ENCODE results near the gene ATP6V1G2. TPM values are rescaled to one million over a fixed set of nuclear protein-coding genes. Genes with fewer than 3 reads are reported as not detected.

ATP6V1G2 gene
- total and polyA plus RNA-seq, 2 of the 4 experiments (the other 2 are of a cell fraction), result 1.4 to 6.5 TPM

- peaks cover 33% of the 10 kb centered on the region for H3K36me3 ChIP-seq (ENCODE audit: control insufficient read depth, insufficient read depth, low read length)
- H2AFZ ChIP-seq (replicated peaks; ENCODE audit: low read length, poor library complexity), result no peak overlapping the region
- DNase-seq, result no peak
- ATAC-seq (ENCODE audit: low read depth), result no peak
- H2BK20ac ChIP-seq (ENCODE audit: low read depth, low read length), result no peak overlapping the region
- in situ Hi-C loops (cut with MboI; ENCODE audit: low sequenced_read_pairs), result no loop called here
- H2AK9ac ChIP-seq (replicated peaks; ENCODE audit: low read depth, low read length, poor library complexity), result no peak overlapping the region
- no TSS peak for BruUV-seq (replicated peaks)
- H3K4me3 ChIP-seq (ENCODE audit: insufficient read depth, low read depth, low read length), result no peak overlapping the region
- no peak overlapping the region for H3K27ac ChIP-seq (ENCODE audit: insufficient read depth, low read length)
- H4K5ac ChIP-seq (ENCODE audit: low read depth, low read length), result no peak overlapping the region
- H3K4ac ChIP-seq (ENCODE audit: low read depth, low read length), result no peak overlapping the region
- H3K9me3 ChIP-seq (ENCODE audit: control insufficient read depth, insufficient read depth, low read length), result no peaks in the 10 kb centered on the region
- no peak overlapping the region for H3K23ac ChIP-seq (ENCODE audit: low read depth, low read length)
- dilution Hi-C loops (cut with HindIII; ENCODE audit: low sequenced_read_pairs, unreplicated experiment), result no loop called here
- no peak overlapping the region for H3K4me2 ChIP-seq (ENCODE audit: low read depth, low read length)
- H4K91ac ChIP-seq (ENCODE audit: insufficient read depth, low read depth, low read length), result no peak overlapping the region
- CTCF ChIA-PET, result no interaction called here
- 69% methylated on average over 5 of the region's 24 CpGs; no CpG with 5 or more reads in 1 of the 2 experiments for WGBS, 2 experiments (ENCODE audit: extremely low coverage in 2 of 2, insufficient read length in 1 of 2)
- H2BK15ac ChIP-seq (ENCODE audit: low read depth, low read length), result no peak overlapping the region
- no peak overlapping the region for H2BK120ac ChIP-seq (ENCODE audit: low read depth, low read length)
- H2AK5ac ChIP-seq (ENCODE audit: low read depth, low read length), result no peak overlapping the region
- H3K9ac ChIP-seq (ENCODE audit: low read depth, low read length), result no peak overlapping the region
- no peak overlapping the region for H3K56ac ChIP-seq (ENCODE audit: extremely low read depth, insufficient read depth, low read length)
- H3K18ac ChIP-seq (ENCODE audit: low read depth, low read length), result no peak overlapping the region
- H4K8ac ChIP-seq (ENCODE audit: low read depth in 2 of 2, low read length in 2 of 2), result no peak overlapping the region
- intact Hi-C loops (cut with micrococcal nuclease), result no loop called here
- peaks cover 19% of the 10 kb centered on the region; the same call in 1 of the 2 replicates for H3K9me1 ChIP-seq (ENCODE audit: insufficient read depth, low read length)
- peaks cover 18% of the 10 kb centered on the region for H3K4me1 ChIP-seq (ENCODE audit: control insufficient read depth, insufficient read depth, low read length)
- POLR2A ChIA-PET (ENCODE audit: unreplicated experiment), result no interaction called here
- H3K79me1 ChIP-seq (ENCODE audit: low read depth in 1 of 2, low read length in 2 of 2), result peaks cover 12 to 26% of the 10 kb centered on the region in 2 experiments
- H3K14ac ChIP-seq (replicated peaks; ENCODE audit: low read depth, low read length), result no peak overlapping the region
- no peaks in the 10 kb centered on the region for H3K27me3 ChIP-seq (ENCODE audit: control insufficient read depth, insufficient read depth, low read length)
- no peak overlapping the region for H2BK5ac ChIP-seq (ENCODE audit: low read depth, low read length, poor library complexity, severe bottlenecking)
- no peaks in the 10 kb centered on the region for H4K20me1 ChIP-seq (ENCODE audit: insufficient read depth, low read length)
- TF ChIP-seq CEBPB (IDR thresholded peaks at IDR 0.05; ENCODE audit: low read depth, low read length) (no peak), BHLHE40 (IDR thresholded peaks at IDR 0.05; ENCODE audit: low read depth, low read length) (no peak), MXI1 (IDR thresholded peaks at IDR 0.05; ENCODE audit: borderline replicate concordance, low read depth, low read length) (no peak), ELK1 (IDR thresholded peaks at IDR 0.05; ENCODE audit: borderline replicate concordance, low read depth, low read length) (no peak), MAFK (IDR thresholded peaks at IDR 0.05; ENCODE audit: low read depth, low read length) (no peak), NFE2L2 (IDR thresholded peaks at IDR 0.05; ENCODE audit: low read depth, low read length) (no peak), FOS (IDR thresholded peaks at IDR 0.05; ENCODE audit: low read depth, low read length) (no peak), RFX5 (IDR thresholded peaks at IDR 0.05; ENCODE audit: low read depth, low read length) (no peak), USF2 (IDR thresholded peaks at IDR 0.05; ENCODE audit: low read depth, low read length) (no peak), SMC3 (IDR thresholded peaks at IDR 0.05; ENCODE audit: low read depth, low read length) (no peak), RAD21 (IDR thresholded peaks at IDR 0.05; ENCODE audit: low read length) (no peak), MAZ (IDR thresholded peaks at IDR 0.05; ENCODE audit: borderline replicate concordance, low read depth, low read length) (no peak), POLR2A (IDR thresholded peaks at IDR 0.05; ENCODE audit: low read depth, low read length) (no peak), CTCF (conservative IDR thresholded peaks at IDR 0.05; ENCODE audit: low read depth, low read length) (no peak), RCOR1 (IDR thresholded peaks at IDR 0.05; ENCODE audit: insufficient replicate concordance, low read length) (no peak)
These were observed 11.3 kb upstream of the ATP6V1G2 start for GRCh38 chr6:31557443-31558317.
